ENCODE results near the gene CHIC2.

The CHIC2 gene

DNA sequence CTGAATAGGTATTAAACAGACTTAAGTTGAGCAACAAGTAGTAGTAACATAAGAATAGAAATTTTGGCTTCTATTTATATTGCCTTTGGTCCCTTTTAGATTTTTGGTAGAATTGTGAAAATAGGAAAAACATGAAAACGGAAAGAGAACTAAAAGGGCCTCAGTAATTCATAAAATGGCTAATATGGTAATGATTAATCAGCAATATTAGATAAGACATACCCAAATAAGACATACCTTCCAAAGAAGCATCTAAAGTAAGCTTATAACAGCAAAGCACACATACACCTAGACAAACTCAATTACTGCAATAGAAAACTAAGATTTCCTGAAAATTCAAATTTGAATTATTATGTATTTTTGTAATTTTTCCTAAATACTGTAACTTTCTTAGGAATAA is 46.4 kb downstream of the CHIC2 start:
- Histone ChIP-seq H3K27me3 (ENCODE audit: low read depth, low read length) (no peaks in the 10 kb centered on the region), H4K20me1 (ENCODE audit: insufficient read depth, low read length) (no peaks in the 10 kb centered on the region), H3K4me2 (ENCODE audit: low read length) (no peak overlapping the region), H3K4me3 (ENCODE audit: low read length) (no peak overlapping the region), H3K4me1 (ENCODE audit: low read length) (no peaks in the 10 kb centered on the region), H3K36me3 (replicated peaks; ENCODE audit: low read depth, low read length) (no peaks in the 10 kb centered on the region), H3K9ac (ENCODE audit: low read length) (no peak overlapping the region), H3K27ac (ENCODE audit: low read length) (no peak overlapping the region), H2AFZ (ENCODE audit: low read depth, low read length) (no peak overlapping the region), H3K79me2 (ENCODE audit: low read length) (no peaks in the 10 kb centered on the region), H3K9me3 (ENCODE audit: insufficient read depth, low read length) (no peaks in the 10 kb centered on the region)
- TF ChIP-seq, protein P1, sequence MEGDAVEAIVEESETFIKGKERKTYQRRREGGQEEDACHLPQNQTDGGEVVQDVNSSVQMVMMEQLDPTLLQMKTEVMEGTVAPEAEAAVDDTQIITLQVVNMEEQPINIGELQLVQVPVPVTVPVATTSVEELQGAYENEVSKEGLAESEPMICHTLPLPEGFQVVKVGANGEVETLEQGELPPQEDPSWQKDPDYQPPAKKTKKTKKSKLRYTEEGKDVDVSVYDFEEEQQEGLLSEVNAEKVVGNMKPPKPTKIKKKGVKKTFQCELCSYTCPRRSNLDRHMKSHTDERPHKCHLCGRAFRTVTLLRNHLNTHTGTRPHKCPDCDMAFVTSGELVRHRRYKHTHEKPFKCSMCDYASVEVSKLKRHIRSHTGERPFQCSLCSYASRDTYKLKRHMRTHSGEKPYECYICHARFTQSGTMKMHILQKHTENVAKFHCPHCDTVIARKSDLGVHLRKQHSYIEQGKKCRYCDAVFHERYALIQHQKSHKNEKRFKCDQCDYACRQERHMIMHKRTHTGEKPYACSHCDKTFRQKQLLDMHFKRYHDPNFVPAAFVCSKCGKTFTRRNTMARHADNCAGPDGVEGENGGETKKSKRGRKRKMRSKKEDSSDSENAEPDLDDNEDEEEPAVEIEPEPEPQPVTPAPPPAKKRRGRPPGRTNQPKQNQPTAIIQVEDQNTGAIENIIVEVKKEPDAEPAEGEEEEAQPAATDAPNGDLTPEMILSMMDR (IDR thresholded peaks at IDR 0.05; ENCODE audit: low read depth, low read length) = no peak
- TF ChIP-seq EZH2phosphoT487 (IDR thresholded peaks at IDR 0.05; ENCODE audit: low read depth) = no peak

- H3K79me2 ChIP-seq (ENCODE audit: low read length) = no peaks in the 10 kb centered on the region
- no peak overlapping the region for H3K9ac ChIP-seq (ENCODE audit: low read length)
- no peak overlapping the region for H2AFZ ChIP-seq (ENCODE audit: low read depth, low read length)
- TF ChIP-seq EZH2phosphoT487 (IDR thresholded peaks at IDR 0.05; ENCODE audit: low read depth) = no peak
- TF ChIP-seq, protein P1 (IDR thresholded peaks at IDR 0.05; ENCODE audit: low read depth, low read length) = no peak
- H3K9me3 ChIP-seq (ENCODE audit: insufficient read depth, low read length) = no peaks in the 10 kb centered on the region
- no peaks in the 10 kb centered on the region for H3K27me3 ChIP-seq (ENCODE audit: low read depth, low read length)
- no peaks in the 10 kb centered on the region for H3K4me1 ChIP-seq (ENCODE audit: low read length)
- H3K4me3 ChIP-seq (ENCODE audit: low read length) = no peak overlapping the region
- no peak overlapping the region for H3K27ac ChIP-seq (ENCODE audit: low read length)
- no peaks in the 10 kb centered on the region for H4K20me1 ChIP-seq (ENCODE audit: insufficient read depth, low read length)
- H3K4me2 ChIP-seq (ENCODE audit: low read length) = no peak overlapping the region
- H3K36me3 ChIP-seq (replicated peaks; ENCODE audit: low read depth, low read length) = no peaks in the 10 kb centered on the region
Measured at GRCh38 chr4:54017308-54017707, 47.1 kb downstream of the CHIC2 start.

- Histone ChIP-seq H3K27me3 (ENCODE audit: low read depth, low read length) (no peaks in the 10 kb centered on the region), H3K36me3 (replicated peaks; ENCODE audit: low read depth, low read length) (no peaks in the 10 kb centered on the region), H3K9me3 (ENCODE audit: insufficient read depth, low read length) (no peaks in the 10 kb centered on the region), H3K27ac (ENCODE audit: low read length) (no peak overlapping the region), H3K4me2 (ENCODE audit: low read length) (no peak overlapping the region), H3K9ac (ENCODE audit: low read length) (no peak overlapping the region), H3K4me3 (ENCODE audit: low read length) (no peak overlapping the region), H2AFZ (ENCODE audit: low read depth, low read length) (no peak overlapping the region), H3K79me2 (ENCODE audit: low read length) (no peaks in the 10 kb centered on the region), H3K4me1 (ENCODE audit: low read length) (no peaks in the 10 kb centered on the region), H4K20me1 (ENCODE audit: insufficient read depth, low read length) (no peaks in the 10 kb centered on the region)
- no peak for TF ChIP-seq EZH2phosphoT487 (IDR thresholded peaks at IDR 0.05; ENCODE audit: low read depth)
- TF ChIP-seq, protein P1 (IDR thresholded peaks at IDR 0.05; ENCODE audit: low read depth, low read length) = no peak
Measured at GRCh38 chr4:54016504-54016903, 47.9 kb downstream of the CHIC2 start.

- Histone ChIP-seq H3K9me3 (ENCODE audit: insufficient read depth, low read length) (no peaks in the 10 kb centered on the region), H3K4me2 (ENCODE audit: low read length) (no peak overlapping the region)
Measured at GRCh38 chr4:54015423-54016030, 48.9 kb downstream of the CHIC2 start.

More at GRCh38 chr4:54015423-54016030, 48.9 kb downstream of the CHIC2 start:
- Histone ChIP-seq H3K27me3 (ENCODE audit: low read depth, low read length) (no peaks in the 10 kb centered on the region), H3K36me3 (replicated peaks; ENCODE audit: low read depth, low read length) (no peaks in the 10 kb centered on the region), H3K27ac (ENCODE audit: low read length) (no peak overlapping the region), H2AFZ (ENCODE audit: low read depth, low read length) (no peak overlapping the region), H3K9ac (ENCODE audit: low read length) (no peak overlapping the region), H3K4me3 (ENCODE audit: low read length) (no peak overlapping the region), H4K20me1 (ENCODE audit: insufficient read depth, low read length) (no peaks in the 10 kb centered on the region), H3K79me2 (ENCODE audit: low read length) (no peaks in the 10 kb centered on the region), H3K4me1 (ENCODE audit: low read length) (no peaks in the 10 kb centered on the region)
- TF ChIP-seq, protein P1 (IDR thresholded peaks at IDR 0.05; ENCODE audit: low read depth, low read length) = no peak
- no peak for TF ChIP-seq EZH2phosphoT487 (IDR thresholded peaks at IDR 0.05; ENCODE audit: low read depth)
